Activated CD8-positive, alpha-beta memory T cell treated with anti-CD3 and anti-CD28 coated beads for 4 hours (primary cell): ENCODE results near the gene ARHGAP15.

ENCODE experiments used
- DNase-seq, 2 donors: peaks; one replicate each; pipeline ENCODE4 v3.0.0-alpha.2; 2020; ENCODE audit warnings: low read depth in 2 of 2

The ARHGAP15 gene

DNA sequence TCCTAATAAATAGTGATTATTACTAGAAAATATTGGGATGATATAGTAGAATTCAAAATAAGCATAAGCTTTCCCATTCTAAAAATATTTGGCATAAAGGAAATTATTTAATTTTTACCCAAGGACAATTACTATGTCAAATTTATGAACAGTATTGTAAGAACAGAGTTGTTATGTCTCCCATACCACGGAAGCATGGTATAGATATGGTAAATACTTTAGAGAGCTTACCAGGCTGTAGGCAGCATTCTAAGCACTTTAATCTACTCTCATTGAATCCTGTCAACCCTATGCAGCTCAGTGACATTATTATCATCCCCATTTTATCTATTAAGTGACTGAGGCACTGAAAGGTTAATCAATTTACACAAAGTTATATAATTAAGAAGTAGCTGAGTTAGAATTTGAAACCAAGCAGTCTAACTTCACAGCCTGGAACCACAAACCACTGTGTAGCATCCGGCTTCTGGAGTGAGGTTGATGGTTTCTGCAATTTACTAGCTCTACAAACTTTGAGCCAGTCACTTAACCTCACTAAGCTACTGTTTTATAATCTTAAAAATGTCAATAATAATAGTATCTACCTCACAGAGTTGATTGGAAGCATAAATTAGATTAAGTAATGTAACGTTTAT lies 323.7 kb downstream of the ARHGAP15 start:
- DNase-seq = peak in 1 of 2 donors; percentile 11

GRCh38 chr2:143453981-143454511 lies 324.8 kb downstream of the ARHGAP15 start:
- no peak for DNase-seq

GRCh38 chr2:143455317-143455716 lies 326.1 kb downstream of the ARHGAP15 start:
- no peak for DNase-seq

GRCh38 chr2:143458258-143459190 lies 329.3 kb downstream of the ARHGAP15 start:
- DNase-seq = no peak

- DNase-seq = no peak
Observed at GRCh38 chr2:143460382-143460781, 331.2 kb downstream of the ARHGAP15 start.

- no peak for DNase-seq
Observed at GRCh38 chr2:143463719-143464118, 334.5 kb downstream of the ARHGAP15 start.

GRCh38 chr2:143466391-143466790 lies 337.2 kb downstream of the ARHGAP15 start:
- DNase-seq = no peak

- no peak for DNase-seq
Observed at GRCh38 chr2:143467011-143467410, 337.8 kb downstream of the ARHGAP15 start.

DNA sequence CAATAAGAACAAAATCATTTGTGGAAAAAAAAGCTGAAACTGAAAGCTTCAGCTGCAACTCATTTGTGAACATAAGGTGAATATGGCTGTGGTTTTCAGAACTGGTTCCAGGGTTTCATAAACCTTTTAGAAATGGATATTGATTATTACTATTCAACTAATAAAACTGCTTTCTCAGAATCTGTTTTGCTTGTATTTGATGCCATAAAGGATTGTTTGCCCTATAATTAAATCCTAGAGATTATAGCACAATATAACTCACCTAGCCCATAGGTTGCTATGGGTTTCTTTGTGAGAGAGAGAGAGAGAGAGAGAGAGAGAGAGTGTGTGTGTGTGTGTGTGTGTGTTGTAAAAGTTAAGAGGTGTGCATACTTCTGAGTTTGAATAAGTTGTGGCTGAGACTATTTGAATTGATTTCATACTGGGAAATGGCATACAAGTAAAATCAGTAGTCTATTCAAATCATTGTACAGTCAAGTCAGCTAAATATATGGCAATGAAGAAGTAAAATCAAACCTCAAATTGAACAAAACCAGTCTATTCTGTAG lies 339.2 kb downstream of the ARHGAP15 start:
- no peak for DNase-seq

GRCh38 chr2:143469323-143469722 lies 340.1 kb downstream of the ARHGAP15 start:
- no peak for DNase-seq

DNA sequence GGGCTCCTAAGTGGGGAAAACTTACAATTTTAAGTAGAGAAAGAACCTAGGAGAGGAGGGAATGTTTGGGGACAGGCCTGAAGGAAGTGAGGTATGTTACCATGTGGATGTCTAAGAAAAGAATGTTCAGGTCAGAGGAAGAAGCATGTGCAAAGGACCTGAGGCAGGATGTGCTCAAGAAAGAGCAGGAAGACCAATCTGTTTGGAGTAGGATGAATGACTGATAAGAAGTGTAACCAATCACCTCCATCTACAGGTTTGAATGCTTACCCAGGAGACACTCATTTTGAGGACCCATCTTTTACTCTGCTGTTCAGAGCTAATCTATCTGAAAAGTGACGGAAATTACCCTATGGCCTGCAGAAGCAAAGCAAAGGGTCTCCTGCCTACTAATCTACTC lies 342.3 kb downstream of the ARHGAP15 start:
- no peak for DNase-seq

DNA sequence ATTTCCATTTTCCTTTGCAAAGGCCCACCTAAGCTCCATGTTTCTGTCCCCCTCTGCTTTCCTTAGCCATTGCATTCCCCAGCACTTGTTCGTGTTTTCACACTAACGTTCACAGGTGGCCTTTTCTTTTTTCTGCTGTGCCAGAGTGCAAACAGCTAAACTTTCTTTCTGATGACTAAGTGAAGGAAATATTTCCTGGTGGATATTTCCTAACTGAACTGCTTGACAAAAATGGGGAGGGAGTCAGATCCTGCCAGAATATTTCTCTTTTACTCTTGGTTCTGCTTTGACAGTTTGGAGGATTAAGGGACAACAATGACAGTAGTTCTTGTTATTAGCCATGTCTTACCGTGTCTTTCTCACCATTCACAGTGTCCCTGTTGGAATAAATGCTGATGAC lies 344.0 kb downstream of the ARHGAP15 start:
- no peak for DNase-seq

DNA sequence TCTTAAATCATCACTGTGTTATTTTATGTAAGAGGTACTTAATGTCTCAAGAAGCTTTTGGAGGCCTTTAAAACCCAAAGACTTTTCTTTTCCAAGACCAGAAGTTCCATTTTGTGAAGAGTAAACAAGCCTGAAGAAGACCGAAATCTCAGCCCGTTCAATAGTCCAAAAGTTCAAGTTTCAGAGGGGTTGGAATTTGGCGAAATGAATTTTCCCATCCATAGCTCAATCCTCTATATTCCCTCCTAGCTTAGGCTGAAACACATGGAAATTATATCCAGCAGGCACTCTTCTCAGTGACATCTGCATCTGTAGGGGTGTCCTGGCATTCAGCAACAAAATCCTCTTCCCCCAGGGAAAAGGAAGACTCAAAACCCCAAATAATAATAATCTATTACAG lies 344.6 kb downstream of the ARHGAP15 start:
- DNase-seq = no peak

DNA sequence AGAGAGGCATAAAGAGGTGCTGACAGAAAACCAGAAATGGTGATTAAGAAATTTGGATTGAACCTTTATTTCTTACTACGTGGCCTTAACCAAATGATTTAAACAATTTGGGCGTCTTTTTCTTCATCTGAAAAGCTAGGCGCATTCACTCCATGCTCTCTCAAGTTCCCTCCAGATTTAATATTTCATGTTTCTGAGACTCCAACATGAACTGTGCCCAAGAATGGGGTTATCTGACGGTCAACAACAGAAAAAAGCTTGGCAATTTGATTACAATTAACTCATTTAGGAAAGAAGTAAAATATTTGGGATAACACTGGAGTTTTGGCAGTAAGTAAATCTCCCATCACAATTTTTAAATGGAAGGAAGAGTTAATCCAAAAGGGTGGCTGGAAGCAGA lies 345.4 kb downstream of the ARHGAP15 start:
- no peak for DNase-seq

GRCh38 chr2:143475041-143475776 lies 346.0 kb downstream of the ARHGAP15 start:
- no peak for DNase-seq

GRCh38 chr2:143476336-143477087 lies 347.3 kb downstream of the ARHGAP15 start:
- DNase-seq = no peak

- DNase-seq = no peak
Observed at GRCh38 chr2:143477714-143478443, 348.7 kb downstream of the ARHGAP15 start.

DNA sequence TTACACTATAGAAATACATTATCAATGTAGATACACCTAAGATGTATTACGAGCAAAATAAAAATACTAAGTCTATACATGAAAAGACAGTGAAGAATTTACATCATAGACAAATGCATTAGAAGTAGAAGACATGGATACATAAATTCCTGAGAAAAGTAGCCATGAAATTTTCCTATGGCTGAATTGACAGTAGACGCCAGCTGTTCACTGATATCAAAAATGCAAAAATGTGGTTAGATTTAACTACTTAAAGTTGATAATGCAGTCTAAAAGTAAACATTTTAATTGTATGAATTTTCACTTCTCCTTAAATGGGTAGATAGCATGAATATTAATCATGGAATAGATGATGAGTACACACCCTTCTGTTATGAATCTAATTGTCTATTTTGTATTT lies 350.9 kb downstream of the ARHGAP15 start:
- DNase-seq = no peak

DNA sequence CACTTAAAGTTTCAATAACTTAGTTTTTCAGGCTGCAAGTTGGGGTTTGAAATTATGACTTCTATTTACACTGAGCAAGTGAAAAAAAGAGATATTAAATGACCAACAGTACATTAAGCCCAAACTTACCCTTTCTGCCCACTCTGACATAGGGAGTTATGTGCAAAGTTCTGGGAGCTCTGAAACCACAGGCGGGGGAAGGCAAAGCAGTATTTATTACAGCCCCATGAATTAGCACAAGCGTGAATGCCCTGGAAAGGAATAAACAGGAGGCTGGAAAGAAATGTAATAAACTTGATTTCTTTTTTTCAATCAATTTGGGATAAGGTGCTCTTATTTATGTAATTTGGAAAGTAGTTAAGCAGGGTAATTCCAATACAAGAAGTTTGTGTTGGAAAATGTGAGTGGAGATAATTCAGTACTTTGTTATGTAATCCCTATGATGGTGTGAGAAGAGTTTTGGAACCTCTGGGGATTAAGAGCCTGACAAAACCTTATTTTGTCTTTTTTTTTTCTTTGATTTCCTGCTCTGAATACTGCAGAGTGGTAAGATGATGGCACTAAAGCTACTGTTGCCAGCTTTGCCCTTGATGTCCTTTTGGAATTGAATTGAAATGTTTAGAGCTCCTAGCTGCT lies 351.5 kb downstream of the ARHGAP15 start:
- no peak for DNase-seq

GRCh38 chr2:143481237-143481623 lies 352.0 kb downstream of the ARHGAP15 start:
- no peak for DNase-seq
